ENCODE results near the gene GP1BB.
"Not testable (repeated sequence)": the region's sequence is repeated elsewhere in the genome, so short reads cannot be mapped to it uniquely, and the experiment has no call there.

Gene GP1BB

DNA sequence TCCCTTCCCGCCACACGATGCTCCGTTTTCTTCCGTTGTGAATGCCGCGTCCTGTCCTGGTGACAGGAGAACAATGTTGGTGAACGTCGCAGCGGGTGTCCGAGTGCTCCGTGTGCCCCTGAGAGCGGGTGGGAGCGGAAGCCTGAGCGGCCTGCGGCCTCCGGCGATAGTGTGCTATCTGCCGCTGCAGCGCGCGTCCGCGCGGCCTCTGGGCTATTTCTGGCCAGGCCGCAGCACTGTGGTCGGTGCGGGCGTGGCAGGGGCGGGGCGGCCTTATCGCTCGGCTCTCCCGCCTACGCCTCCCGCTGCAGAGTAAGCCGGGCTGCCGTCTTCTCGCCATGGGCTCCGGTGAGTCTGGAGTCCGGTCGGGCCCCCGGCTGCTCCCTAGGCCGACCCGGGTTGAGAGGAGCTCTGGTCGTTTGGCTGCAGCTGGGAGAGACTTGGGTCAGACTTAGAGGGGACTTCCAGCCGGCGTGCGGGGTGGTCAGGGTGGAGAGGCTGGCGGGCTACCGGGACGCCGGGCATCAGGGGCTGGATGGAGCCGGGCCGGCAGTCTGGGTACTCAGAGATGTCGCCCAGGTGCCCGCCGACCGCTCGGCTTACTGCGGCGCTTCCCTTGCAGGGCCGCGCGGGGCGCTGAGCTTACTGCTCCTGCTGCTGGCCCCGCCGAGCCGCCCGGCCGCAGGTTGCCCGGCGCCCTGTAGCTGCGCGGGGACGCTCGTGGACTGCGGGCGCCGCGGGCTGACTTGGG is at the start of gene GP1BB:
Gene GP1BB, plus strand, starts transcription at position 308 of the 751 bp plus-strand sequence. Its CDS starts 31 bp downstream, at position 339.
- DNase-seq (ENCODE audit: low spot score), result no peak

DNA sequence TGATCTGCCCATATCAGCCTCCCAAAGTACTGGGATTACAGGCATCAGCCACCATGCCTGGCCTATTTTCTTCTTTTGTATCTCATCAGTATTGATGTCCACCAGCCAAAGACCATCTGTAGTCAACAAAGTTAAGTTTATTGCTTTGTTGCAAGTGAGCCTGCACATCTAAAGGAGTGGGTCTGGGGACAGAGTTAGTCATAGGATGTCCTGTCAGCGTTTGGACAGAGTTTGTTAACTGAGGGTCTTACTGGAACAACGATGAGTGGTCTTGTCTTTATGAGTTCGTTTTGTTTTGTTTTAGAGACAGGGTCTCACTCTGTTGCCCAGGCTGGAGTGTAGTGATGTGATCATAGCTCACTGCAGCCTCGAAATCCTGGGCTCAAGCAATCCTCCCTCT is 49.7 kb upstream of the GP1BB start:
- DNase-seq (ENCODE audit: low spot score), result no peak

DNA sequence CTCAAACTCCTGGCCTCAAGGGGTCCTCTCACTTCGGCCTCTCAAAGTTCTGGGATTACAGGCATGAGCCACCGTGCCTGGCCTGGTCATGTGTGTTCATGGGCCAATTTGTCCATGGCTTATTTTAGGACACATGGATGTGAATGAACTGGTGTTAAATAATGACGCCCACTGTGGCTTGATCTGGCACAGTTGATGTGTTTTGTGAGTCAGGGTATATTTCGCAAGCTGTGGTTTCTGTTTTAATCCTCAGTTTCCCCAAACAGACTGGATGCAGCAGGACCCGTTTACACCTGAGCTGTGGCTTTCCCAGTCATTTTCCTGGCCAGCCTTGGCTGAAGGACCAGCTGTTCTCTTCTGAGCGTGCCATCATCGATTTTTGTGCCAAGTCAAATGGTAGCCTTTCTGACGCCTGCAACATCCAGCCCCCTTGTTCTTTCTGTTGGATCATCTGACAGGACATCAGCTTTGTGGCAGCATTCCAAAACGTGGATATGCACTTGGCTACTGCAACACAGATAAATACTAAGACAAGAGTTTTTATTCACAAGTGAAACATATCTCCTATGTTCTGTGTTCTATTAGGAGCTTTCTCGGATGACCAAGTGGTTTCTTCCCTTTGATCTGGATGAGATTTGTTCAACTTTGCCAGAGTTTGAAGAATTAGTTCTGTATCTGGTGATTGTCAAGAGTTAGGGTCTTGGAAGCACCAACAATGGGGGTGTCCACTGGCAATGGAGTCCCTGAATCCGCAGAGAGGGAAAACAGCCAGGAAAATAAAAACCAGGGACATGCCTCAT is 49.0 kb upstream of the GP1BB start:
- DNase-seq (ENCODE audit: low spot score), result no peak

DNA sequence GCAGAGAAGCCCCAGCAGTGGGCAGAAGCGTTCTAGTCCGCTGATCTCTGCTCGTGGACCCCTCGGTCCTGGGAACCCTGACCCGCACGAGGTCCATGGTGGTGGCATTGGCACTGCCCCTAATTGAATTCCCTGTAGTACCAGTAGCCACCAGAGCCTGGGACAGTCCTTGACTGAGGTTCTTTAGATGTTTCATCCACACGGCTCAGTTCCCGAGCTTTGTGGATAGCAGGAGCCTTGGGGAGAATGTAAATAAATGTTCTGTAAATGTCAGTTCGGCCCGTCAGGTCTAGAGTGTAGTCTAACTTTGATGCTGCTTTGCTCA is 48.4 kb upstream of the GP1BB start:
- DNase-seq (ENCODE audit: low spot score), result no peak

DNA sequence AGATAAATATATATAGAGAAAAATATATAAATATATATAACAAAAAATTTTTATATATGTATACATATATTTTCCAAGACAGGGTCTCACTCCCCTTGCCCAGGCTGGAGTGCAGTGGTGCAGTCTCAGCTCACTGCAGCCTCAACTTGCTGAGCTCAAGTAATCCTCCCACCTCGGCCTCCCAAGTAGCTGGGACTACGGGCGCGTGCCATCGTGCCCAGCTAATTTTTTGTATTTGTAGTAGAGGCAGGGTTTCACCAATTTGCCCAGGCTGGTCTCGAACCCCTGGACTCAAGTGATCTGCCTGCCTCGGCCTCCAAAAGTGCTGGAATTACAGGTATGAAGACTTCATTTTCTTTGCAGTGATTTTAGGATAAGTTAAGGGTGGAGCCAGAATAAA is 47.9 kb upstream of the GP1BB start:
- no peak for DNase-seq (ENCODE audit: low spot score)

DNA sequence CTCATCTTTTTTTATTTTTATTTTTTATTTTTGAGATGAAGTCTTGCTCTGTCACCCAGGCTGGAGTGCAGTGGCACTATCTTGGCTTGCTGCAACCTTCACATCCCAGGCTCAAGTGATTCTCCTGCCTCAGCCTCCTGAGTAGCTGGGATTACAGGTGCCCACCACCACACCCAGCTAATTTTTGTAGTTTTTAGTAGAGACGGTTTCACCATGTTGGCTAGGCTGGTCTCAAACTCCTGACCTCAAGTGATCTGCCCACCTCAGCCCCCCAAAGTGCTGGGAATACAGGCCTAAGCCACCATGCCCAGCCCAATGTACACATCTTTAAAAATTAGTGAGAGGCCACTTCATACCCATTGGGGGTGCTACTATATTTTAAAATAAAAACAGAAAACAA is 46.9 kb upstream of the GP1BB start:
- not testable (repeated sequence) for DNase-seq (ENCODE audit: low spot score)

DNA sequence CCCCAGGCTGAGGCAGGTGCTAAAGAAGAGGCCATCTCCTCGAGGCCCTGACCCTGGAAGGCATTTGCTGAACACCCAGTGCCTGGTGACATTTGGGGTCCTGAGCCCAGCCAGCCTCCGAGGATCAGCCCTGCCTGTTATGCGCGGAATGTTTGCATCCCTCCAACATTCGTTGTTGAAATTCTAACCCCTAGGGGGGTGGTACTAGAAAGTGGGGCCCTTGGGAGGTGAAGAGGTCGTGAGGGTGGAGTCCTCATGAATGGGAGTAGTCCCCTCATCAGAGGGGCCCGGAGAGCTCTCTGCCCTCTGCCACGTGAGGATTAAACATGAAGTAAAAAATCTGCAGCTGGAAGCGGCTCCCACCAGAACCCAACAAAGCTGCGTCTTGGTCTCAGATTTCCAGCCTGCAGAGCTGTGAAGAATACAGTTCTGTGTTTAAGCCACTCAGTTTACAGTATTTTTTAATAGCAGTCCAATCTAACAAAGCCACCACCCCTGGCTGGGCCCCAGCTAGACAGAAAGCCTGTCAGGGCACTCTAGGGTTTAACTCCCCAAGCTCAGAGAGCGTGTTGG is 44.3 kb upstream of the GP1BB start:
- DNase-seq (ENCODE audit: low spot score), result no peak

DNA sequence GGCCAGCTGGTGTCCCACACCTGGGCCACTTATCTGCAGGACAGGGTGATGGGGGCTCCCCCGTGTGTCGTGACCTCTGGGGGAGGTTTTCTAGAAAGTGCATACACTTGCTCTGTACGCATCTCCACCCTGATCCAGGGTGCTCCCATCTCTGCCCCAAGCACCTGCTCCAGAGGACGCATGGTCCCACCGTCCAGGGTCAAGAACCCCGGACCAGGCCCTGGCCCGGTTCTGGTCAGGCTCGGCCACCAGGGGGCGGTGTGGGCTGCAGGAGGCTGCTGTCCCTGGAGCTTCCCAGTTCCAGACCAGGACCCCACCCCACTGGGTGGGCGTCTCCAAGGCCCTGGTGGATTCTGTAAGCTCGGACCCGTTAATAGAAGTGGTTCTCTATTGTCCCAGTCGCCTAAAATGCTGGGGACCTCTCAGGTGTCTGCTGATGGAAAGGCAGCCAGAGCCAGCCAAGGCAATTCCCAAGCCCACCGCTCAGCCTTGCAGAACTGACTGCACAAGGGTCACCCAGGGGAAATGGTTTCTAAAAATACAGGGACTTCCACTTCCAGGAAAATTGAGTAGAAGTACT is 43.7 kb upstream of the GP1BB start:
- peak; percentile 52 for DNase-seq (ENCODE audit: low spot score)

DNA sequence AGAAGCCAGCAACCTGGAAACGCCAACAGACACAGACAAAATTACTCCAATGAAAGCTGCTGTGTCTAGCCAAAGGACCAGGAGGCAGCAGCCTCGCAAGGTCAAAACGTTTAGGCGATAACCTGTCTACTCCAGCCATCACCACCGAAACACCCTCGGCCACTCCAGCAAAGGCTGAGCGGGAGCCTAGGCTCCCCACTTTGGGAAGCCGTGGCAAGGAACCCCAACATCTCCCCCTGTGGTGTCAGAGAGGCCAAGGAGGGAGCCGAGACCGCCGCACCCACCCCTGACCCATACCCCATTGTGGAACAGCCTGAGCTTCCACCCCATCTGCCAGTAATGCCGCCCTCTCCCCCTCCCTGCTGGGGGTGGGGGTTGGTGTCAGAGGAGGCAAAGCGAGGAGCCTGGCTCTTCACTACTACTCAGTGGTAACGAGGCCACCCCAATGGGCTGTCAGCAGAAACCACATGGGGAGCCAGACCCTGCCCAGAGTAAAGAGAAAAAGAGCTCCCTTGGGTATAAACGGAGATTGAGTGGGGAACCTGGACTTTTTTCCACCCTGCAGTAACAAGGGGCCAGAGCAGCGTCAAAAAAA is 43.0 kb upstream of the GP1BB start:
- no peak for DNase-seq (ENCODE audit: low spot score)

DNA sequence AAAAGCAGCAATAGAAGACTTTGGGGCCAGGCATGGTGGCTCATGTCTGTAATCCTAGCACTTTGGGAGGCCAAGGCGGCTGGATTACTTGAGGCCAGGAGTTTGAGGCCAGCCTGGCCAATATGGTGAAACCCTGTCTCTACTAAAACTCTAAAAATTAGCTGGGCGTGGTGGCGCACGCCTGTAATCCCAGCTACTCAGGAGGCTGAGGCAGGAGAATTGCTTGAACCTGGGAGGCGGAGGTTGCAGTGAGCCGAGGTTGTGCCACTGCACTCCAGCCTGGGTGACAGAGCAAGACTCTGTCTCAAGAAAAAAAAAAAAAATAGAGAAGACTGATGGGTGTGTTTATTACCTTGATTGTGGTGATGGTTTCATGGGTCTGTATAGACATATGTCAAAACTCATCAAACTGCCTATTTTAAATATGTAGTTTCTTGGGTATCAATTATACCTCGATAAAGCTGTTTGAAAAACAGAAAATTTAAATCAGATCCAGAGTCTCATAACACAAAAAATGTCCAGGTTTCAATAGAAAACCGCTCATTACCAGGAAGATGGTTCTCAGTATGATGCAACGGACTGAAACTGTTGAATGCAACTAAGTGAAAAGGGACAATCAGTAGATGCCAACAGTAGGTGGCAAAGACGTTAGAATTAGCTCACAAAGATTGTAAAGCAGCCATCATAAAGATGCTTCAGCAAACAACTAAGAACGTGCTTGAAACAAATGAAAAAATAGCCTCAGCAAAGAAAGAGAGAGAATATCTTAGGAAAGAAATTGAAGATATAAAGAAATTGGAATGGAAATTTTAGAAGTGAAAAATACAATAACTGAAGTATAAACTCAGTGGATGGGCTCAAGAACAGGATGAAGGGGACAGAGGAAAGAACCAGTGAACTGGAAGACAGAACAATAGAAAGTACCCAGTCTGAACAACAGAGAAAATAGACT is 42.2 kb upstream of the GP1BB start:
- no peak for DNase-seq (ENCODE audit: low spot score)

DNA sequence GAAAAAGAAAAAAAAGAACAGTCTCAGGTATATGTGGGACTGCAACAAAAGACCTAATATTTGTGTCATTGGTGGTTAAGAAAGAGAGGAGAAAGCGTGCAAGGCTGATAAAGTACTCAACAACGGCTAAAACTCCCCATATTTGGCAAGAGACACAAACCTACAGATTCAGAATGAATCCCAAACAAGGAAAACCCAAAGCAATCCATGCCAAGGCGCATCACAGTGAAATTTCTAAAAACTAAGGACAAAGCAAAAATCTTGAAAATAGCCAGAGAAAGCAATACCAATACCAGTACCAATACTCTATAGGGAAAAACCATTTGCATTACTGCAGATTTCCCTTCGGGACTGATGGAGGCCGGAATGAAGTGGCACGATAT is 41.5 kb upstream of the GP1BB start:
- DNase-seq (ENCODE audit: low spot score), result no peak

DNA sequence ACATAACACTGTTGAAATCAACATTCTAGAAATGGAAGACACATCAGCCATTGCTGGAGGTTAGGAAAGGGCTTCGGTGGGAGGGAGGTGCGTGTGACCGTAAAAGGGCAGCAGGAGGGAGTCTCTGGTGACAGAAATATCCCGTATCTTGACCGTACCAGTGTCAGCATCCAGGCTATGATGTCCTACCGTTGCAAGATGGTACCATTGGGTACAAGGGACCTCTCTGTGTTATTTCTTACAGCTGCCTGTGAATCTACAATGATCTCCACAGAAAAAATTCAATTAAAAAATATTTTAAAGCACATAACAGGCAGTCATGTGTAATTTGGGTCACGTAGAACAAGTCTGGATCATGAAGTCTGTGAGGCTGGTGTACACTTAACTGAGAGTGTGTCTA is 36.4 kb upstream of the GP1BB start:
- DNase-seq (ENCODE audit: low spot score), result no peak

DNA sequence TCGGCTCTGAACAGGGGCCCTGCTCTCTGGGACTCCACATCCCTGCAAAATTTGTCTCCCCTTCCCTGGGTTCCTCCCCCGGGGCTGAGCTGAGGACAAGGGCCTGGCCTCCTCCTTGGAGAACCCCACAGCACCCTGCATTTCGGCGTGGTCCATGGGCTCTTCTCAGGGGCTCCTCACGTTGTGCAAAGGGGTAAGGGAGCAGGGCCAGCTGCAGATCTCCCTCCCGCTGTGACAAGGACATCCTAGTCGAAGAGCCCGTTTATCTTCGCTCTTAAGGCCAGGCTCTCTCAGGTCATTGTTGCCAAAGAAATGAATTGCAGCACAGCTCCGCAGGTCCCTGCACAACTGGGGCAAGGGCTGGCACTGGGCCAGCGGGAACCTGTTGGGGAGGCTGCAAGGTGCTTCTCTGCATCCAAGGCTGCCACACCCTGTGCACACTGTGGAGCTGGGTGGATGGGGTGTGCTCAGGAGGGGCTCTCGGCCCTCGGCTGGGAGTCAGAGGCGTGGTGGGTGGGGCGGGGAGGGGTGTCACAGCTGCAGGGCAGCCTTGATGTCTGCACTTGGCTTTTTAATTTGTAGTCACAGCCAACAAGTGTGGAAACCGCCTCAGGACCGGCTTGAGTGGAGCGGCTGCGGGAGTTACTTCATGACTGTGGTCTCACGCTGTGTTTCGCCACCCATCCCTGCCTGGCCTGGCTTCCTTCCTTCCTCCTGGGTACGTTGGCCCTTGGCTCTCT is 35.6 kb upstream of the GP1BB start:
- DNase-seq (ENCODE audit: low spot score), result no peak

DNA sequence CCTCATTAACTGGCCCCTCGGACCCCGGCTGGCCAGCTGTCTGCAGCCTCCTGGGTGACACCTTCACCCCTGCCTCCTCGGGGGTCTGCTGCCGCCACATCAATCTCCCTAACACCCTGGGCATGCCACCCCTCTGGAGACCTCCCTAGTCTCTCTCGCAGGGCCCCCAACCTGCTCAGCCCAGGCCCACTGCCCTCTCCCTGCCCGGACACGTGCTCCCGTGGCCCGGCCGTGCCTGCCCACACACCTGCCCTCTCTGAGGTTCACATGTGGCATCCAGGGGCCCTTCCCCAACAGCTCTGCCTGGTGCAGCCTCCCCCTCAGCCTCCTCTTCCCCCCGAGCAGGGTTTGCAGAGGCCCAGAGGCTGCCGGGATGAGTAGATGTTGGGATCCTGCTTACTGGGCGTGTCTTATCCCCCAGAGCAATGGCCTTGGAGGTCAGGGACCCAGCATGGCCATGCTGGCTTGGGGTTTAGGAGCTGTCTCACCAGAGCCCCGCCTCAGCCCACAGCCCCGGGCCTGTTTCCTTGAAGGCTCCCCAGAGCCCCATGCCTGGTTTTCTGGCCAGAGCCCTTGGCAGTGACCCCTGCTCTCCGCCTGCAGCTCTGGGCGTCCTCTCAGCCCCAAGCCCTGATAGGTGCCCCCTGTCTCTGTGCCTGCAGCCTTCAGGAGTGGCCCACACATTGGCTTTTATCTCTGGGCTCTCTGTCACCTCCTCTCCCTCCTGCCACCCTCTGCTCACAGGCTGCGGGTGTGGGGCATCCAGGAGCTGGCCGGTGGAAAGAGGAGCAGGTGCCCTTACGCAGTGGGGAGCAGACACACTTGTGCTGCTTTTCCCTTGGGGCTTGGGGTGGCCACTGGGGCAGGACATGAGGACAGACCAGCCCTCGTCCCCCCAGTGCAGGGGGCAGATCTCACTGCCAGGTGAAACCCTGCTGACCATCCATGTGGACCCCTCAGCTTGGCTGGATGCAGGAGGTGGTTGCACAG is 34.7 kb upstream of the GP1BB start:
- DNase-seq (ENCODE audit: low spot score), result no peak

DNA sequence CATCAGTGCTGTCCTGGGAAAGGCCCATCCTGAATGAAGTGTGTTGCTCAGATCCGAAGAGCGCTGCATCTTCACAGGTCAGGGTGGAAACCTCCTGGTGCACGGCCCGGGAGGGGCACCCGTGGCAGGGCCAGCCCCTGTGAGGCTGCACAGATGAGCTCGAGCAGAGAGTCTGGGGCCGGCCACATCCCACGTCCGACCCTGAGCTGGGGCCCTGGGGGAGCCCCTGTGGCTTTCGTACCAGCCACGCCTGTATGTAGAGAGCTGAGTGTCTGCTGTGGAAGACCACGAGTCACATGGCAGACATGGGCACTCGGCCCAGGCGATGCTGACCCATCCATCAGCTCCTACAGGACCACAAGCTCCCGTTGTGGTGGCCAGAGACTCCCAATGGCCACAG is 33.9 kb upstream of the GP1BB start:
- DNase-seq (ENCODE audit: low spot score), result no peak

DNA sequence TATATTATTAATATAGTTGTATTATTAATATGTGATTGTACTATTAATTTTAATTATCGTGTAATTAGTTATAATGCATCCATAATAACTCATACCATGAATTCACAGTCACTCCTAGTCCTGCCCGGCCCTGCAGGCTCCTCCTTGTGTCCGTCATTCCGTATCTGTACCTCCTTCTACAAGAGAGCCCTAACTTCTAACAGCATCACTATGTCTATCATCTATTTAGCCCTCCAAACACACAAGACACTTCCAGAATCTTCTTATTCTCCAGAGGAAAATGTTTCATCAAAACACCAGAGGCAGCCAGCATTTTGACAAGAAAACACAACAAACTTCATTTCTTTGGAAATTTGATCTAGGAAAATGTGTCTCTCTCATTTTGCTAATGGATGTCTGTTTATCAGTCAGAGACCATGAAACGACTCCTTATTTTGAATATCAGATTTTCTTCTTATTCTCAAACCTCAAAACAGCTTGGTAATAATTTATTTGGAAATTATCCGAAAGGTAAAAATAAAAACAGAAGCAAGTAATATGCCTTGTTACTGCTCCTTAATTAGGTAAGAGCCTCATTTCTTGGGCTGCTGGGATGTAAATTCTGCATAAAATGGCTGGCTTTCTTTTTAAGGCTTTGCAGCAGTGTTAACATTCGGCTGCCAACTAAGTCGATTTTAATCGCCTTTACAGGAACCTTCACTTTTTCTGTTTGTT is 32.2 kb upstream of the GP1BB start:
- DNase-seq (ENCODE audit: low spot score), result no peak

DNA sequence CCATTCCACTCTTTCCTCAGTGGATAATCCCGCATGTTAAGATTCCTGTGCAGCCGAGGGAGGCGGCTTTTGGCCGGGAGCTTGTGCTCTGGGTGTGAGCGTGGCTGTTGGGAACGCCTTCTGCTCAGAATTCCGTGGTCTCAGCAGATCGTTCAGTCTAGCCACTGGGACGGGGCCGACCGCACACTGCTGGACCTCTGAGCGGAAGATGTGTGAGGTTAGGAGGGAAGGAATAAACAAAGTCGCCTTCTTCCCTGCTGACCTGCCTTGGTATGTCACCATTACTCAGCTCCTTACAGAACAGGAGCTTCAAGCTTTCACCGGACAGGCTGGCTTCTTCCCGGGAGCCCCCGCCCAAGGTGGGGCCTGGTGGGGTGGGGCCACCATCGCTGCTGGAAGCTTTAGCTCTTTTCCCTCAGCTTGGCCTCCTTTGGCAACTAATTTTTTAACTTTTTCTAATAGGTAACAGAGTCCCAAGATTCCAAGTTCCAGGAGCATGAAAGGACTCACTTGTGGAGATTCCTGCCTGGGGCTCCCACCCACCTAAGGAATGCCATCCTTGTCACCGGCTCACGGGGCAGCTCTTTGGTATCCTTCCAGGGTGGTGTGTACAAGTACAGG is 31.5 kb upstream of the GP1BB start:
- peak; percentile 52 for DNase-seq (ENCODE audit: low spot score)

DNA sequence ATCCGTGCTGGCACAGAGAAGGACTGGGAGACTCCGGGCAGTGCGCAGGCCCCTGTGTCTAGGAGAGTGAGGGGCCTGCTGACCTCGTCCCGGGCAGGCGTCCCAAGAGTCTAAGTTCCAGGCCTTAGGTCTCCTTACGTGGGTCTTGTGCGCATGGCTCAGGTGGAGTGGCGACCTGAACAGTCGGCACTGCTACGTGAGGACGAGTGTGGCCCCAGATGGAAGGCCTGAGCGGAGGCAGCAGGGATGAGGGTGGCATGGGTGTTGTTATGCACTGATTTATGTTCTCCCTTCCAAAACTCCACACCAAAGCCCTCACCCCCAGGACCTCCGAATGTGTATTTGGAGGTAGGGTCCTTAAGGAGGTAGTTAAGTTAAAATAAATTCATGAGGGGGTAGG is 29.8 kb upstream of the GP1BB start:
- no peak for DNase-seq (ENCODE audit: low spot score)

All from AG08395 (cell line).